Measurements from ENCODE around the gene RPUSD4.

GRCh38 chr11:126256216-126256615 is 44.8 kb upstream of the RPUSD4 start:
- TF ChIP-seq POLR2A (IDR thresholded peaks at IDR 0.05; ENCODE audit: low read length): no peak
- TF ChIP-seq CTCF (IDR thresholded peaks at IDR 0.05): no peak
- TF ChIP-seq JUN (IDR thresholded peaks at IDR 0.05): no peak
- no peak for TF ChIP-seq FOSL2 (IDR thresholded peaks at IDR 0.05)
- no peak for TF ChIP-seq FOSL2 (CRISPR knock-in tag; IDR thresholded peaks at IDR 0.05)
- no peak for TF ChIP-seq TP53 (CRISPR knock-in tag; IDR thresholded peaks at IDR 0.05)
- TF ChIP-seq MAX (IDR thresholded peaks at IDR 0.05): no peak
- TF ChIP-seq CHD2 (IDR thresholded peaks at IDR 0.05; ENCODE audit: low read length, partially characterized antibody): no peak
- no peak for TF ChIP-seq USF2 (IDR thresholded peaks at IDR 0.05)
- no peak for TF ChIP-seq PHF8 (IDR thresholded peaks at IDR 0.05; ENCODE audit: borderline replicate concordance, low read depth)
- no peak for TF ChIP-seq RFX5 (IDR thresholded peaks at IDR 0.05)

Measured in A549 (cell line).